ENCODE measurements around the gene ZNF683. TPM values are rescaled to one million over a fixed set of nuclear protein-coding genes. Genes with fewer than 3 reads are reported as not detected.

The ZNF683 gene
- total and polyA plus RNA-seq, 10 of the 15 experiments (the other 5 are each of a cell fraction or from before 2014, with no cell fraction given) = not detected

GRCh38 chr1:26362331-26362730 lies 10.2 kb downstream of the ZNF683 start (continued):
- no peak for TF ChIP-seq NFIC (IDR thresholded peaks at IDR 0.05; ENCODE audit: low read depth, low read length)
- TF ChIP-seq ZBTB33 (IDR thresholded peaks at IDR 0.05) = no peak
- TF ChIP-seq EZH2 (IDR thresholded peaks at IDR 0.05; ENCODE audit: borderline replicate concordance, control insufficient read depth, low read depth, low read length) = no peak
- no peak for TF ChIP-seq GABPA (IDR thresholded peaks at IDR 0.05; ENCODE audit: low read depth)
- TF ChIP-seq CHD2 (IDR thresholded peaks at IDR 0.05; ENCODE audit: borderline replicate concordance, low read depth, low read length) = no peak
- no peak for TF ChIP-seq ESRRA (IDR thresholded peaks at IDR 0.05; ENCODE audit: low read length)
- TF ChIP-seq ZBTB4 (CRISPR knock-in tag; IDR thresholded peaks at IDR 0.05) = no peak
- TF ChIP-seq SP1 (IDR thresholded peaks at IDR 0.05; ENCODE audit: low read depth, low read length) = no peak
- TF ChIP-seq ASH2L (IDR thresholded peaks at IDR 0.05; ENCODE audit: borderline replicate concordance, low read depth) = no peak
